Adrenal gland (tissue), 12 donors: ENCODE measurements around the gene NOC4L. TPM values are rescaled to one million over a fixed set of nuclear protein-coding genes. Genes with fewer than 3 reads are reported as not detected.
A peak's percentile ranks its signal among the peaks of the same experiment; 100 is the strongest.

Experiments used
- DNase-seq, 7 donors: peaks; one replicate each; pipeline ENCODE4 v3.0.0-alpha.2; 2019 to 2020
- H3K27ac ChIP-seq, 5 donors: fragments of 200-600 bp; sonication (generic) in 4 of 5; 1 replicate in 3 of 5; 2 replicates in 2 of 5; pipeline versions ENCODE4 v1.5.1 to v1.8.0; 2016 to 2020; ENCODE audit warnings: mild to moderate bottlenecking in 1 of 5
- H3K27me3 ChIP-seq: fragments of 200-600 bp; 2 replicates; pipeline ENCODE4 v1.8.0; 2021
- H3K36me3 ChIP-seq, 2 donors: fragments of 200-600 bp; replicated peaks in 1 of 2; 1 replicate in 1 of 2; 2 replicates in 1 of 2; pipeline versions ENCODE4 v1.5.1 to v1.8.0; 2018 to 2022
- H3K4me1 ChIP-seq, 2 donors: fragments of 200-600 bp; replicated peaks in 1 of 2; 1 replicate in 1 of 2; 2 replicates in 1 of 2; pipeline versions ENCODE4 v1.5.1 to v1.8.0; 2018 to 2021
- H3K4me3 ChIP-seq, 4 donors: fragments of 200-600 bp; sonication (generic) in 3 of 4; one replicate each; pipeline ENCODE4 v1.5.1; 2016 to 2018
- H3K9me3 ChIP-seq, 3 donors: fragments of 200-600 bp; sonication (generic) in 1 of 3; replicated peaks in 1 of 3; 1 replicate in 2 of 3; 2 replicates in 1 of 3; pipeline versions ENCODE4 v1.5.1 to v1.8.0; 2016 to 2021
- CTCF ChIP-seq, 6 experiments: fragments of 450-650 bp in 4 of 6; fragments of 200-600 bp in 2 of 6; sonication (generic) in 1 of 6; IDR thresholded peaks; 1 replicate in 5 of 6; 2 replicates in 1 of 6; pipeline versions ENCODE4 v1.5.1 to v1.8.0; 2016 to 2021; ENCODE audit warnings: antibody characterized with exemption in 6 of 6, mild to moderate bottlenecking in 2 of 6, moderate library complexity in 1 of 6
- POLR2A ChIP-seq, 2 donors: fragments of 450-650 bp; IDR thresholded peaks; one replicate each; pipeline ENCODE4 v1.6.1; 2017; ENCODE audit warnings: antibody characterized with exemption in 2 of 2, mild to moderate bottlenecking in 2 of 2, moderate library complexity in 1 of 2
- WGBS, 4 donors: extraction: QIAGEN DNeasy Blood & Tissue Kit in 2 of 4; methylation state at CpG; one replicate each; pipeline versions ENCODE4 v1.1.5 to v1.1.7; 2013 to 2017; 5-methylcytosine and 5-hydroxymethylcytosine counted together
- intact Hi-C, 2 donors: fragments of 100-400 bp; cut with DNase I; formaldehyde crosslinking; loops; one replicate each; pipeline versions ENCODE4 v1.14.1 to v1.15.0; 2022 to 2023
- polyA plus RNA-seq, 3 donors: library from polyadenylated mRNA; stranded (reverse); fragments of 200-250 nt in 2 of 3; fragments of 350-450 nt in 1 of 3; fragmentation: Illumina TruSeq in 1 of 3; extraction: RNeasy Lipid Tissue Mini Kit (QIAGEN cat#74804) in 1 of 3; gene quantifications; one replicate each; pipeline ENCODE4 v1.2.3, GENCODE V29; 2013 to 2014
- total RNA-seq, 9 donors: library from RNA; depleted of rRNA in 4 of 9; stranded (reverse); fragments of >200 nt in 4 of 9; fragments of 120-200 nt in 1 of 9; fragmentation: NEBNext Ultra II Directional in 1 of 9; extraction: Animal tissue kit (Norgen Biotek cat#: 25700) in 1 of 9; gene quantifications; one replicate each; pipeline versions ENCODE4 v1.1.0 to v1.2.4, GENCODE V29; 2013 to 2023
- donor health status: healthy with polysubstance abuse.
- donor health status: Bipolar disorder and iron deficiency.
- donor health status: DM: yes; HTN: yes; CAD: no.
- donor health status: DM: no; HTN: no; CAD: no.
- donor health status: DM: no; HTN: no; CAD: no.
- donor health status: DM: yes; HTN: yes; CAD: no.

Gene NOC4L
- total and polyA plus RNA-seq, 12 donors: 4.7 to 51.5 (median 17.5) TPM

- WGBS, 4 donors: 65 to 85% (median 72%) methylated on average over 2 to 7 of the region's 7 CpGs
- H3K4me1 ChIP-seq: peaks cover 15 to 23% of the 10 kb centered on the region in 2 donors
- peaks cover 0 to 29% of the 10 kb centered on the region in 2 donors for H3K36me3 ChIP-seq
- H3K4me3 ChIP-seq: peak overlapping the region in 1 of 4 donors; percentile 71
- TF ChIP-seq CTCF (IDR thresholded peaks at IDR 0.05): no peak
- TF ChIP-seq POLR2A (IDR thresholded peaks at IDR 0.05): no peak
- intact Hi-C loops: no loop called here
- H3K27me3 ChIP-seq: no peaks in the 10 kb centered on the region
- H3K9me3 ChIP-seq: no peaks in the 10 kb centered on the region
- H3K27ac ChIP-seq: no peak overlapping the region
- peak in 3 of 7 donors; percentile 6 to 16 (median 15) for DNase-seq
Measured at GRCh38 chr12:132145334-132145733, 1.1 kb downstream of the NOC4L start.

DNA sequence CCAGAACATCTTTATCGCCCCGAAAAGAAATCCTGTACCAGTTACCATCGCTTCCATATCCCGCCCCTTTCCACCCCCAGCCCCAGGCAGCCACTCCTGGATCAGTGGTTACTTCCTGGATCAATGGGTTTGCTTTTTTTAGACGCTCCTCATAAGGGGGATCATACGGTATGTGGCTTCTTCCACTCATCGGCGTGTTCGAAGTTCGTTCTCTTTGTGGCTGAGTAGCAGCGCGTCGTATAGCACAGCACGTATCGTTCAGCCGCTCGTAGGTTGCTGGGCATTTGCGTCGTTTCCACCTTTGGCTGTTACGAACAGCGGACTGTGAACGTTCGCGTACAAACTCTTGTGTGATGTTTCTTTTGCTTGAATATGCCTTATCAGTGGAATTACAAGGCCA, 1.8 kb downstream of the NOC4L start:
- TF ChIP-seq POLR2A (IDR thresholded peaks at IDR 0.05) (no peak), CTCF (IDR thresholded peaks at IDR 0.05) (no peak)
- Histone ChIP-seq H3K36me3 (peaks cover 0 to 22% of the 10 kb centered on the region in 2 donors), H3K27ac (no peak overlapping the region), H3K27me3 (no peaks in the 10 kb centered on the region), H3K9me3 (no peaks in the 10 kb centered on the region), H3K4me1 (peaks cover 15 to 23% of the 10 kb centered on the region in 2 donors), H3K4me3 (no peak overlapping the region)
- DNase-seq: peak in 1 of 7 donors; percentile 8
- intact Hi-C loops: no loop called here
- WGBS, 4 donors: 96 to 97% (median 96%) methylated on average over 24 of the region's 24 CpGs

DNA sequence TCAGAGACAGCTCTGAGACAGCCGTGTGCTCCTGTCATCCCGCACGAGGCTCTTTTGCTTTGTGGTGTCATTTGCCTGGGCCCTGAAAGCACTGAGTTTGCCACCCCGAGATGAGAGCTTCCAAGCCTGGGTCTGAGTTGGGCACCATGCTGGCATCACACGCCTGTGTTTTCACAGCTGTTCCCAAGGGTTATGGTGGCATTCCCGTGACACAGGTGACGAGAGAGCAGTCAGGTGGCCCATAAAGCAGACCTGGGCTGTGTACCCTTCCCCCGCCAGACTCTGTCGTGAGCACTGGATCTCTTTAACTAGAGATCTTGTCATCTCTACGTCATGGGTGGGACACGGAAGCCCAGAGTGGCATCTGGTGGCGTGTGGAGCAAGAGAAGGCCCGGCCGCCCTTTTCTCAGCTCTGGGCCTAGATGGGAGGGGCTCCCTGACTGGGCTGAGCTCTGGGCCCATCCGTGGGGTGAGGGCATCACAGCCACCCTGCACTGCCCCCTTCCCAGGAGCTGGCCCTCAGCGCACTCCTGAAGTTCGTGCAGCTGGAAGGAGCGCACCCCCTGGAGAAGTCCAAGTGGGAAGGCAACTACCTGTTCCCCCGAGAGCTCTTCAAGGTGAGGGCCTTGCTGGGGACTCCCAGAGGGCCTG, 2.6 kb downstream of the NOC4L start:
- Histone ChIP-seq H3K9me3 (no peaks in the 10 kb centered on the region), H3K4me1 (peaks cover 15 to 23% of the 10 kb centered on the region in 2 donors), H3K4me3 (no peak overlapping the region), H3K27ac (no peak overlapping the region), H3K27me3 (no peaks in the 10 kb centered on the region), H3K36me3 (peaks cover 0 to 21% of the 10 kb centered on the region in 2 donors)
- peak in 3 of 7 donors; percentile 5 to 14 (median 14) for DNase-seq
- no peak for TF ChIP-seq CTCF (IDR thresholded peaks at IDR 0.05)
- TF ChIP-seq POLR2A (IDR thresholded peaks at IDR 0.05): no peak
- intact Hi-C loops: no loop called here
- 87 to 96% (median 91%) methylated on average over 3 to 19 of the region's 19 CpGs for WGBS, 4 donors

- Histone ChIP-seq H3K27me3 (no peaks in the 10 kb centered on the region), H3K9me3 (no peaks in the 10 kb centered on the region), H3K4me1 (peaks cover 15 to 20% of the 10 kb centered on the region in 2 donors), H3K4me3 (no peak overlapping the region), H3K27ac (no peak overlapping the region), H3K36me3 (peaks cover 0 to 18% of the 10 kb centered on the region in 2 donors)
- 92 to 94% (median 93%) methylated on average over 12 to 38 of the region's 38 CpGs for WGBS, 4 donors
- peak in 4 of 7 donors; percentile 8 to 18 (median 14) for DNase-seq
- intact Hi-C loops: no loop called here
- TF ChIP-seq POLR2A (IDR thresholded peaks at IDR 0.05) (no peak), CTCF (IDR thresholded peaks at IDR 0.05) (no peak)
Measured at GRCh38 chr12:132147423-132148367, 3.4 kb downstream of the NOC4L start.
